ENCODE data around the gene GUCA1A. TPM values are rescaled to one million over a fixed set of nuclear protein-coding genes. Genes with fewer than 3 reads are reported as not detected.

GUCA1A gene
- total and polyA plus RNA-seq, 4 donors, result 0.02 to 0.04 TPM; not detected in 2

DNA sequence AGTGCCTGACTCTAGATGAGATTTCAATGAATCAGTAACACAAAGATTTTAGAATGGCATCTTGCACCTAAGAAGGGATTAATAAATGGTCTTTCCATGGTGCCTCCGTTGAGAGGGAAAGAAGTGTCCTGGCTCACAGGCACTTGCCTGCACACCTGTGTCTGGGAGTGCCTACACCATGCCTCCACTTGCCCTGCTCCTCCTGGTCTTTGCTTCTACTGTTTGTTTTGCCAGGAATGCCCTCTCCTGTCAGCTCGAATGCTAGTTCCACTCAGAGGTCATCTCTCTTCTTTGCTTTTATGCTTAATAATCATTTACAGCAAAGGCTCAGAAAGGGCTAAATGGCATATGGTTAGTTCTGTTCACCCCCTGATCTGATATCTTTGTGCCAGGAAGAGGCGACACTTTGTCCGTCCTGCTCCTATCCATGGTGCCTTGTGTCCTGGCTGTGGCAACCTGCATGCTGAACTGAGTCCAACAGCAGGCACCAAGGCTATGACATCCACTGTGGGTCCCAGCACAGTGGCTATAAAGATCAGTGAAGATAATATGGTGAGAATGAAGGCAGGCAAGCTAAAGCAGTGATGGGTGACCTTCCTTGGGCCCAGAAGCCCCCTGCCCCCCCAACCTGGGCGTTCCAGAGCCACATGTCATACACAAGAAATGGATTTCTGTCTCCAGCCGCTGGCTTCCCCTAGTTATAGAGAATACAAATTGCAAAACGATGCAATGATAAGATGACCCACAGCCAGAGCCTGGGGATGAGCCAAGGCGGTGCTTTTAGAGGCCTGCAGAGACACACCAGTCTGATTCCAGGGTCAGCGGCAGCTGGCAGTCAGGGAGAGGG, 32.2 kb upstream of the GUCA1A start:
- TF ChIP-seq, protein P1, sequence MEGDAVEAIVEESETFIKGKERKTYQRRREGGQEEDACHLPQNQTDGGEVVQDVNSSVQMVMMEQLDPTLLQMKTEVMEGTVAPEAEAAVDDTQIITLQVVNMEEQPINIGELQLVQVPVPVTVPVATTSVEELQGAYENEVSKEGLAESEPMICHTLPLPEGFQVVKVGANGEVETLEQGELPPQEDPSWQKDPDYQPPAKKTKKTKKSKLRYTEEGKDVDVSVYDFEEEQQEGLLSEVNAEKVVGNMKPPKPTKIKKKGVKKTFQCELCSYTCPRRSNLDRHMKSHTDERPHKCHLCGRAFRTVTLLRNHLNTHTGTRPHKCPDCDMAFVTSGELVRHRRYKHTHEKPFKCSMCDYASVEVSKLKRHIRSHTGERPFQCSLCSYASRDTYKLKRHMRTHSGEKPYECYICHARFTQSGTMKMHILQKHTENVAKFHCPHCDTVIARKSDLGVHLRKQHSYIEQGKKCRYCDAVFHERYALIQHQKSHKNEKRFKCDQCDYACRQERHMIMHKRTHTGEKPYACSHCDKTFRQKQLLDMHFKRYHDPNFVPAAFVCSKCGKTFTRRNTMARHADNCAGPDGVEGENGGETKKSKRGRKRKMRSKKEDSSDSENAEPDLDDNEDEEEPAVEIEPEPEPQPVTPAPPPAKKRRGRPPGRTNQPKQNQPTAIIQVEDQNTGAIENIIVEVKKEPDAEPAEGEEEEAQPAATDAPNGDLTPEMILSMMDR (IDR thresholded peaks at IDR 0.05; ENCODE audit: control extremely low read depth, extremely low read depth), result no peak

DNA sequence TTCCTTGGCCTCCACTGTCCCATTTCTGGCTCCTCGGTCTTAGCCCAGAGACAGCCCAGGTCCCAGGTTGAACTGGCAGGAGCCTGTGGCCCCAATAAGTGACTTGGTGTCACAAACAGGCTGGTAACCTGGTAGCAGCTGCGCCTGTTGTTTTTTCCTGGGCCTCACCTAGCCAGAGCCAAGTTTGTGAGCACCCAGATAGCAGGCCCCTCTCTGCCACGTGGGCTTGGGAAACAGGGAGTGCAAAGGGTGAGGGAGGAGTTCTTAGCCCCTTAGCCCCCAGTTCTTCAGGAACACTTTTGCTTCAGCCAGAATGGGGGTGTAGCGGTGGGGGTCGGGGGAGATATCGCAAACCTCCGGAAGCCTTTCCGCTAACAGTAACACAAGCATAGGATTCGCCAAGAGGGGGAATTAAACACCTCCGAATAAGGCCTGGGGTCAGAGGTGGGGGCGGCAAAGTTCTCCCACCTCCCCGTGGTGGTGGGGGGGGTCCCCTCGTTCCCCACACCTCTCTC, 31.5 kb upstream of the GUCA1A start:
- ATAC-seq (ENCODE audit: insufficient read depth, low FRiP score) (no peak), DNase-seq (peak in 2 of 3 donors; percentile 16 to 35)
- peaks cover 0 to 2% (median 0%) of the 10 kb centered on the region in 4 donors for H3K9me3 ChIP-seq (ENCODE audit: control insufficient read depth in 4 of 4, insufficient read depth in 3 of 4, low read length in 3 of 4)
- H3K27me3 ChIP-seq (ENCODE audit: control insufficient read depth in 3 of 3, insufficient read depth in 3 of 3, low read length in 2 of 3), result peaks cover 0 to 6% (median 2%) of the 10 kb centered on the region in 3 donors
- H3K4me1 ChIP-seq (ENCODE audit: control insufficient read depth in 5 of 5, insufficient read depth in 5 of 5, low read length in 5 of 5), result peaks cover 0 to 22% (median 13%) of the 10 kb centered on the region in 5 donors
- peak overlapping the region; percentile 50 for H3K4me3 ChIP-seq
- TF ChIP-seq, protein P1 (IDR thresholded peaks at IDR 0.05; ENCODE audit: control extremely low read depth, extremely low read depth), result no peak
- H3K36me3 ChIP-seq (ENCODE audit: control insufficient read depth in 4 of 4, insufficient read depth in 4 of 4, low read length in 4 of 4), result no peaks in the 10 kb centered on the region
- WGBS, 2 donors, result 45 to 64% methylated on average over 13 of the region's 13 CpGs
- peak overlapping the region in 1 of 2 donors; percentile 73 for H3K9ac ChIP-seq (ENCODE audit: insufficient read depth in 1 of 2, low read length in 2 of 2)
- peak overlapping the region in 1 of 2 donors; percentile 93 for H3K27ac ChIP-seq (ENCODE audit: low read depth in 1 of 2, low read length in 1 of 2)

More for the DNA sequence above, 32.2 kb upstream of the GUCA1A start:
- Histone ChIP-seq H3K27ac (ENCODE audit: low read depth in 1 of 2, low read length in 1 of 2) (peak overlapping the region in 1 of 2 donors; percentile 93), H3K27me3 (ENCODE audit: control insufficient read depth in 3 of 3, insufficient read depth in 3 of 3, low read length in 2 of 3) (peaks cover 0 to 6% (median 2%) of the 10 kb centered on the region in 3 donors), H3K4me1 (ENCODE audit: control insufficient read depth in 5 of 5, insufficient read depth in 5 of 5, low read length in 5 of 5) (peaks cover 0 to 22% (median 13%) of the 10 kb centered on the region in 5 donors), H3K9ac (ENCODE audit: insufficient read depth in 1 of 2, low read length in 2 of 2) (no peak overlapping the region), H3K4me3 (peak overlapping the region; percentile 50), H3K9me3 (ENCODE audit: control insufficient read depth in 4 of 4, insufficient read depth in 3 of 4, low read length in 3 of 4) (peaks cover 0 to 2% (median 0%) of the 10 kb centered on the region in 4 donors), H3K36me3 (ENCODE audit: control insufficient read depth in 4 of 4, insufficient read depth in 4 of 4, low read length in 4 of 4) (no peaks in the 10 kb centered on the region)
- 65 to 83% methylated on average over 9 of the region's 9 CpGs for WGBS, 2 donors
- DNase-seq (peak in 2 of 3 donors; percentile 11 to 33), ATAC-seq (ENCODE audit: insufficient read depth, low FRiP score) (no peak)

DNA sequence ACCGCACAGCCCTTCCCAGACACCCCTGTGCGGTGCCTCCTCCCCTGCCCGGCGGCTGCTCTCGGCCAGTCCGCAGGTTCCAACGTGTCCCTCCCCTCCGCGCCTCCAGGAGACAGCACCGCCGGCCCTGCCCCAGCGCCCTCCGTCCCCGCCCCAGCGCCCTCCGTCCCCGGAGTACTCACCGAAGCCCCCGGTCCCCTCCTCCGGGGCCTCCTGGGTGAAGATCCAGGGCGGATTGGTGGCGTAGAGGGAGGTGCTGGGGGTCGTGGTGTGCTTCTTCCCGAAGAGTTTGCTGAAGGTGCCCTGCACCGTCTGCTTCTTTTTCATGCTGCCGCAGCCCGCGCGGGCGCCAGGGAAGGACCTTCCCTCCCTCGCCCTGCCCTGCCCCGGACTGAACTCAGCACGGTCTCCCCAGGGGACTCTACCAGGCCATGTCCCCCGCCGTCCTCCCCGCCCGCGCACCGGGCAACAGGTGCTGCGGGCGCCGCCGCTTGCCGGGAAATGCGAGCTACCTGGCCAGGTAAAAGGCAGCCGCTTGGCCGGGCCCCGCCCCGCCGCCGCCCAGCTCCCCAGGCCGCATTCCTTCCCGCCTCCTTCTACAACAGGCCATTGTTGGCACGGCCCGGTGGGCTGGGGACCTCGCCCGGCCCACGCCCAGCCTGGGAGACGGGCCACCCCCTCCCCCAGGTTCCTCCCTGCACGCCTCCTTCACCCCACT, 30.9 kb upstream of the GUCA1A start, which contains the start of gene C6orf132:
TSS of gene C6orf132 (minus strand) at position 503 of the 718 bp plus-strand sequence. CDS start at position 327, 176 bp downstream.
- Histone ChIP-seq H3K4me1 (ENCODE audit: control insufficient read depth in 5 of 5, insufficient read depth in 5 of 5, low read length in 5 of 5) (peaks cover 0 to 22% (median 13%) of the 10 kb centered on the region in 5 donors), H3K4me3 (peak within 1 kb of the TSS; percentile 50), H3K27me3 (ENCODE audit: control insufficient read depth in 3 of 3, insufficient read depth in 3 of 3, low read length in 2 of 3) (peaks cover 0 to 6% (median 2%) of the 10 kb centered on the region in 3 donors), H3K9me3 (ENCODE audit: control insufficient read depth in 4 of 4, insufficient read depth in 3 of 4, low read length in 3 of 4) (peaks cover 0 to 2% (median 0%) of the 10 kb centered on the region in 4 donors), H3K36me3 (ENCODE audit: control insufficient read depth in 4 of 4, insufficient read depth in 4 of 4, low read length in 4 of 4) (no peaks in the 10 kb centered on the region), H3K9ac (ENCODE audit: insufficient read depth in 1 of 2, low read length in 2 of 2) (peak within 1 kb of the TSS; percentile 11 to 73), H3K27ac (ENCODE audit: low read depth in 1 of 2, low read length in 1 of 2) (peak within 1 kb of the TSS in 1 of 2 donors; percentile 93)
- WGBS, 2 donors, result 2 to 3% methylated on average over 47 to 60 of the region's 60 CpGs
- ATAC-seq (ENCODE audit: insufficient read depth, low FRiP score) (peak; percentile 72), DNase-seq (peak; percentile 39 to 73 (median 66))
- TF ChIP-seq, protein P1 (IDR thresholded peaks at IDR 0.05; ENCODE audit: control extremely low read depth, extremely low read depth), result no peak

Measured in lung (tissue), 12 donors.